Stimulated activated CD4-positive, alpha-beta T cell treated with anti-CD3 and anti-CD28 coated beads, Interleukin-1b, Interleukin-23, amount 100 ng/mL, for 48 hours (primary cell): Measurements from ENCODE around the gene PDLIM7.

Experiments used
- DNase-seq: peaks from one replicate; pipeline ENCODE4 v3.0.0-alpha.2; 2020

Gene PDLIM7

DNA sequence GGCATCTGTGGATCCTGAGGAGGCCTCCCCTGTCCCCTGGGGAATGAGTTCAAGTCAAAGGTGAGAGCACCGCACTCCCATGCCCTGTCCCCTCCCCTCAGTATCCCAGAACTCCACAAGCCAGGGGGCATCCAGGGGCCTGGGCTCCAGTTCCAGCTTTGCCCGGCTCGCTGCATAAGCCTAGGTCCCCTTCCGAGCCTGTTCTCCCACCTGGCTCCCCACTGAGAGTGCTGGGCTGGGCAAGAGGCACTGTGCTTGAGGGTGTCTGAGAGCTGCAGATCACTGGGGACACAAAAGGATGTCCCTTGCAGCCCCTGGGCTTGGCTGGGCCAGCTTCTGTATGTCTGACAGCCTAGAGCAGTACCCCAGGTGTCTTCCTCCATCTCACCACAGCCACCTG lies 7.7 kb upstream of the PDLIM7 start:
- DNase-seq = no peak

DNA sequence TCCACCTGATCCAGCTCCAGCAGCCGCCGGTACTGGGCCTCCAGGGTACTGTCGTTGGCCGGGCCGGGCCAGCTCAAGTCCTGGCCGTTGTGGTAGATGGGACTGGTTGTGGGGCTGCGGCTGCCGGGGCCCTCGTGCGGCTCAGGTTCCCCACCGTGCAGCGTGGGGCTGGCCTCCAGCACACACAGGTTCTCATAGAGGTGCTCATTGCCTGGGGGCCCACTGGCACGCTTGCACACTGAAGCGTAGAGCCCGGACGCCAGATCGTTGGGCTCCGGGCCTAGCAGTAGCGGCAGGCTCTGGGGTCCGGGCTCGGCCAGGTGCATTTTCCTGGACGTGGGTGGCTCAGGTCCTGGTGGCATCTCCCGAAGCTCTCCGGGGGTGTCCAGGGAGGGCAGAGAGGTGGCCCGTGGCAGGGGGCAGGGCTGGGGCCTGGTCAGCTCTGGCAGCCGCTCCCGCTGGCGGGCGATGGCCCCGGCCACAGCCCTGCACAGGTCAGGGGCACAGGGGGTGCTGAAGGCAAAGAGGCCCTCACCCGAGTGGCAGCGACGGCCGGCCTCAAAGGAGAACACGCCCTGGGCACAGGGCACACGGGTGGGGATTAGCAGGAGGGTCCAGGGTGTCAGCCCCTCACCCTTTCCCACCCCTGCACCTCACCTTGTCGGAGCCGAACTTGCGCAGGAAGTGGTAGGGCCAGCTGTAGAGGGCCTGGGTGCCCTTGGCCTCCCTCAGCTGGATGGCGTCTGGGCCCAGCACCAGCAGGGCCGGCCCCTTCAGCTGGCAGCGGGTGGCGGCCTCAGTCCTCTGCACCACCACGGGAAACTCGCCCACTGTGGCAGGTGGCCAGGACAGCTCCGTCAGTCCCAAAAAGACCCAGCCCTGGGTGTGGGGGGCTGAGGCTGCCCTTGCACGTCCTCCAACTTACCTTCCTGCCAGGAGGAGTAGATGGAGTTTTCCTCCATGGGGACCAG lies 7.0 kb upstream of the PDLIM7 start:
- no peak for DNase-seq

DNA sequence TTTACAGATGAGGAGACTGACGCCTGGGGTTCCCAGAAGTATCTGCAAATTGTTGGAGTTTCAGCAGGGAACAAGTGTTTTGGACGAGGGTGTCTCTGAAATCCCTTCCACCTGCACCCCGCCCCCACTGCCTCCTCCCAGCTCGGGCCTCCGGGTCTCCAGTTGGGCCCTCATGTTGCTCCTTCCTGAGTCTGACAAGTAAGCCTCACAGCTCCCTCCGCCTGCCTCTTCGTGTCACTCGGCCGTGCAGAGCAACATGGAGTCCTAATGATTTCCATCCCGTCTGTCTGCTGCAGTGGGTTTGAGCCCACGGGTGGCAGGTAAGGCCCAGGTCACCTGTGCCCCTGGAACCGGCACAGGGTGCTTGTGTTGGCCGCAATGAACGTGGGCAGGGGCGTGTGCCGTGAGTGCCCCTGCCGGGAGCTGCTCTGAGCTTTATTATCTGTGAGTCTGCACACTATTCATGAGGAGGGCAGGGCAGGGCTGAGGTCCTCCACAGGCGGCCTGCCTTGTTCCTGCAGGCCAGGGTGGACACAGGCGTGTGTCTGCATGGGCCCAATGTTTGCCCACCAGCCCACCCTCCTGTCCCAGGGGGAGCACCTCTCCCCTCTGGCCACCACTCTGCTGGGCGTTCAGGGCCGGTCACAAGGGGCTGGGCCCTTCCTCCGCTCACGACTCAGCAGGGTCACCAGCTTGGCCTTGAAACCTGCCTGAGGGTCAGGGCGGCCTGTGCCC lies 6.1 kb upstream of the PDLIM7 start:
- DNase-seq = no peak

DNA sequence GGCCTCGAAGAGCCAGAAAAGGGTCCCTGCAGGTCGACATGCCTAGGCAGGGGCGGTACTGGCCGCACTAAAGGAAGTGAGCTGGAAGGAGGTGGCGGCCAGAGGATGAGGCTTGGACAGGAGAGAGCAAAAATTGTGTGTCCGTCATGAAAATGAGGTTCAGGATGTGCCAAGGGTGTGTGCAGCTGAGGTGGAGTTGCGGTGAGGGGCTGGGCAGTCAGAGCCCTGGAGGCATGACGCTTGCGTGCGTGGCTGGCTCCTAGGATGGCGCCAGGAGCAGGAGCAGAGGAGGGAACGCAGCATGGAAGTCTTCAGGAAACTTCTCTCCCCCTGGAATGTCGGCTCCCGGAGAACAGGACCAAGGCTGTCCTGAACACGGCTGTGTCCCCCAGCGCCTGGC lies 5.5 kb upstream of the PDLIM7 start:
- DNase-seq = no peak

DNA sequence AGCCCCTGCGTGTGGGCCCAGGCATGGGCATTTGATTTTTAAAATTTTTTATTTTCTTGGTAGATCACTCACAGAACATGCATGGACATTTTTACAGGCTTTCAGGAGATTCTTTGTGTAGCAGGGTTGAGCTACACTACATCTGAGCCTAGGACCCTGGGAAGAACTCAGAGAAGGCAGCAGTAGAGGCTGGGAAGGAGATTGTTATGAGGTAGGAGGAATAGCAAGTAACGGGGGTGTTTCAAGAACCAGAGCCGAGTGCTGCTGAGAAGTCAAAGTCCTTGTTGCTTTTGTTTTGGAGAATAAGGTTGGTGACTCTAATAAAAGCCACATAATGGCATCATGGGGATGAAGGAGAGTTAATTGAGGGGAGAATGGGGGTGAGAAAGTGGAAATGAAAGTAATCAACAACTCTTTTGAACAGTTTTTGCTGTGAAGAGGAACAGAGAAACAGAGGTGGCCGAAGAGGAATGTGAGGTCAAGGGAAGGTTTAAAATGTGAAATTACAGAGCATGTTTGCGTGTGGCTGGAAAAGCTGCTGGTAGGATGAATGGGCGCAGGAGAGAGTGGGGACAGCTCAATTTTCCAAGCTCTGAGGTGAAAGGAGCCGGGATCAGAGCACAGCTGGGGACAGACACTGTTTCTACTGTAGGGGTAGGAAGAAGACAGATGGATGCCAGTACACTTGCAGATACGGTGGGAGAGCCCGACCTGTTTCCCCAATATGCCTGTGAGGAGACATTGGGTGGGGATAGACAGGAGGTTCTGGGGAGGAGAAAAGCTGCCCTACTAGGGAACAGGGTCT lies 4.7 kb upstream of the PDLIM7 start:
- no peak for DNase-seq

DNA sequence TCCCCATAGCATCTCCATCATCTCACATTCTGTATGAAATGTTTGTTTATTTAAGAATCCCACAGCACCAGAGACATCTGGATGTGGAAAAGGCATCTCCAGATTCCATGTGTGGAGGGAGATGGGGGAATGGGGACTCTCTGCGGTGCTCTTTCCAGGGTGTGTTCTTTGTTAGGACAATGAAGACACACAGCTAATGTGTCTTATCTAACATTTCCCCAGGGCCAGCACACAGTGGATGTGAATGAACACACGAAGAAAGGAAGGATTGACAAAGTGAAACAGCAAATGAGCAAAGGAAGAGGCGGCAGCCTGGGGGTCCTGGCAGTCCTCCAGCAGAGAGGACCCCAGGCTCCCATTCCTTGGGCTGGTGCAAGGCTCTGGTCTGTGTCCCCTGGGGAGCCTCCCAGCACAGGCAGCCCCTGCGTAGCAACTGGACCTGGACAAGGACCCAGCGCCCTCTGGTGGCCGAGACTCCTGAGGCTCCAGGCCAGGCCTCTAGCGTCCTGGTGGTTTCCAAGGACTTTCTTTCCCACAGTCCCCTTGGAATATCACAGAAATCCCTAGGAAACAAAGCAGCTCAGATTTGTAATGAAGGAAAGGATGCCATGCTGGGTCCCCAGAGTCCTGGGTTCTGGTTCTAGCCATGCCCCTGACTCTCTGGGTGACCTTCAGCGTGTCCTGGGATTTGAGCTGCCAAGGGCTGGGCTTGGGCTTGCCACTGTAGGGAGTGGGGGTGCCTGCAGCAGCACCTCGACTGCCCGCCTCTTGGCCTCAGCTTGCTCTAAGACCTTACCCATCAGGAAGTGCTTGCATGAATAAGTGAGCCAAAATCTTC lies 3.5 kb upstream of the PDLIM7 start:
- DNase-seq = peak; percentile 78

DNA sequence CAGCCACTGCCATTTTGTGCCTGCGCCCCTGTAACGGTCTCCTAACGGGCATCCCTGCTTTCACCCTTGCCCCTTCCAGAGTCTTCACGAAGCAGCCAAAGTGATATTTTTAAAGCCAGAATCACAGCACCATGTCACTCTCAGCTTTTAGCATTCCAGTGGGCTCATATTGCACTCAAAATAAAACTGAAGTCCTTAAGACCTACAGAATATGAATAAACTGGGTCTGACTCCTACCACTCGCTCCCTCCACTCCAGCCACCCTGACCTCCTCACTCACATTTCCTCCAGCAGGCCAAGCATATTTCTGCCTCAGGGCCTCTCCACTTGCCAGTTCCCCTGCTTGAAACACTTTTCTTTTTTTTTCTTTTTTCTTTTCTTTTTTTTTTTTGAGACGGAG lies 2.4 kb upstream of the PDLIM7 start:
- no peak for DNase-seq

DNA sequence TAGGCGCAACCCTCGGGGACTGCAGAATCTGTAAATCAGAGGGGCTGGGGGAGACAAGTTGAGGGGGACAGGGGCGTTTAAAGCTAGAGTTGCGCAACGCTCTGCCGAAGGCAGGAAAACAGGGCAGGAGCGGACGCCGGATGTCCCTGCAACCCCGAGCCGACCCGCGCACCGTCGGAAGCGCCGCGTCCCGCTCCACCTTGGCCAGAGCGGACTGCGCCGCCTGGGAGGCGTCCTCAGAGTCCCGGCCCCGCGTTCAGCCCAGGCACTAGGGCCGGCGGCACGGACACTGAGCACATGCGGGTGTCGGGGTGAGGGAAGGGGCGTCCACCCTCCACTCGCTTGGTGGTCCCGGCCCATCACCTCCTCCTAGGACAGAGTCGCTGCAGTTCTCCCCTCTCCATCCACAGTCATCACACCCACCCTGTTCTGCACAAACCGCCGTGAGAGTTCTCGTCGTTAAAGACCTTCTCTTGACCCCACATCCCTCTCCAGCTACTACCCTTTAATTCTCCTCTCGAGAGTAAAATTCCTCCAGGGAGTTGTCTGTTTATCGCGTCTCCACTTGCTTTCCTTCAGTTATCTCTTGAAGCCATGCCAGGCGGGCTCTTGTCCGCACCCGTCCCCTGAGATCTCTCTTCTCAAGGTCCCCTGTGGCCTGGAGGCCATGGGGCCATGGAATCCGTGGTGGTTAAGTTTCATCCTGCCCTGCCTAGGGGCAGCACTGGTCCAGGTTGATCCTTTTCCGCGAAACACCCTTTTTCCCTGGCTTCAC lies 796 bp upstream of the PDLIM7 start:
- peak; percentile 20 for DNase-seq

DNA sequence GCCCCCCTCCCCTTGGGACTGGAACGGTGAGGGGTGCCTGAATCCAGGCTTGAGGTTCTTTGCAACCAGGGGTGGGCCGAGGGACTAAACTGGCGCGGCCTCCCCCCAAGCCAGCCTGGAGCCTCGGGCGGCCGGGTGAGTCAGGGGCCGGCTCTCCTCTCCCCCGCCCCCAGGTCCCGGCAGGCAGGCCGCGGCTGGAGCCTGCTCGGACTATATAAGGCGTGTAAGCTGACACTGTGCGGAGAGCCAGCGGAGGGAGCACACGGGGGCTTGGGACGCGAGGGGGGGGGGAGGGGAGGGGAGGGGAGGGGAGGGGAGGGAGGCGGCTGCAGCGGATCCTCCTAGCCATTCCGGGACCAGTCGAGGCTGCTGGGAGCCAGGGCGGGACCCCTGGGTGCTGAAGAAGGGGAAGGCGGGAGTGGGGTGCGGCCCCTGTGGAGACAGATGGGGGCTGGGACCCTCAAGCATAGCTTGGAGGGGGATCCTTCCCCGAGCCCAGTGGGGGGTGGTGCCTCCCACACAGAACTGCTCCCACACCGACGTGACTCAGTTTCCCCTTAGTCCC lies 595 bp downstream of the PDLIM7 start:
- no peak for DNase-seq

DNA sequence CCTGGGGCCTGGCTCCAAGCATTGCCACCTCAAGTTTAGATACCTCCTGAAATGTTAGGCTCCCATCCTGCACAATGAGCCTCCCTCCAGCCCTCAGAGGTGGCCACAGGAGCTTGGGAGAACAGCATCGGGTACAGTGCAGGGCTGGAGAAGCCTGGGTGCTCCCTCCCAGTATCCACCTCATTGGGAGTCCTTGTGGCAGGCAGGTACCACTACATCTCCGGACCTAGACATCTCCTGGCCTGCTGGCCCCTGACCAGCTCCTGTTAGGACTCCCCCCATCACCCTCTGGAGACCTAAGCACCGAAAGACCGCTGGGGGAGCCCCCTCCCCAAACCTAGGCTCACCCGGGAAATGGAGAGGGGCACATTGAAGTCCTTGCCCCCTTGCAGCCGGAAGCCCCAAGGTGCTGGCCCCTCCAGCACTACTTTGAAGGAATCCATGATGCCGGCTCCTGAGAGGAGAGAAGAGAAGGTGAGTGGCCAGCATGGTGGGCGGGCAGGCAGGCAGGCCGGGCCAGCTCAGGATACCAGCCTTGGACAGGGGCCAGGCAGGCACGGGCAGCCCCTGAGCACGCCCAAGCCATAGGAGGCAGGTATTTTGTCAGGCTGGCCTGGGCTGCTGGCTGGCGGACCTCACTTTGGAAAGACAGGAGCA lies 1.2 kb downstream of the PDLIM7 start:
- DNase-seq = no peak

DNA sequence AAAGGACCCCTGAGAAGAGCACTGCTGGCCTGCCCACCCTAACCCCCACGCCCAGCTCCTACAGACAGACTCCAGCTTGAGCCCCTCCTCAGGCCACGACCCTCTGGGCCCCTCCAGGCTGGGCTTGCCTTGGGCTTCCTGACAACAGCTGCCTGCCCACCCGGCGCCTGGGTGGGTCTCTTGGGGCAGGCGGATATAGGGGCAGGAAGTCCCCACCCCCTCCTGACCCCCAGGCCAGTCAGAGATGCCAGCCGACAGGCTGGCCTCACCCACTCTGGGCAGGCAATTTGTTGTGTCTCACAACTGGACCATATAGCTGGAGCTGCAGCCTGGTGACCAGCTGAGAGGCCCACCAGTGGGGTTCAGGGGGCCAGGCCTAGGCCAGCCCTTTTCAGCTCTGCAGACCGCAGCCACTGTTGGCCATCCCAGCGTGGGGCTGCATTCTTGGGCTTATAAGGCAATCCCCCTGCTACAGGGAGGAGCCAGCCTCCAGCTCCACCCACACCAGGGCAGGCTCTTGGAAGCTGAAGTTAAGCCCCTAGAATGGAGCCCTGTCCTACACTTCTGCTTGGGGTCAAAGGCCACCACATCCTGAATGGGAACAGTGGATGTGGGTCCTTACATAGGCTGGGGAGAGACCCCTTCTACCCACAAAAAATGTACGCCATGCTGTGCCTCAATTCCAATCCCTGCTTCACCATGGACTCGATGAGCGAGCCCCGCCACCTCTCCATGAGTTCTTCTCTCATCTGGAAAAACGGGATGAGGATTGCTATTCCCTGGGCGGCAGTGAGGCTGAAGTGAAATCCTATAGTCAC lies 2.0 kb downstream of the PDLIM7 start:
- DNase-seq = no peak

DNA sequence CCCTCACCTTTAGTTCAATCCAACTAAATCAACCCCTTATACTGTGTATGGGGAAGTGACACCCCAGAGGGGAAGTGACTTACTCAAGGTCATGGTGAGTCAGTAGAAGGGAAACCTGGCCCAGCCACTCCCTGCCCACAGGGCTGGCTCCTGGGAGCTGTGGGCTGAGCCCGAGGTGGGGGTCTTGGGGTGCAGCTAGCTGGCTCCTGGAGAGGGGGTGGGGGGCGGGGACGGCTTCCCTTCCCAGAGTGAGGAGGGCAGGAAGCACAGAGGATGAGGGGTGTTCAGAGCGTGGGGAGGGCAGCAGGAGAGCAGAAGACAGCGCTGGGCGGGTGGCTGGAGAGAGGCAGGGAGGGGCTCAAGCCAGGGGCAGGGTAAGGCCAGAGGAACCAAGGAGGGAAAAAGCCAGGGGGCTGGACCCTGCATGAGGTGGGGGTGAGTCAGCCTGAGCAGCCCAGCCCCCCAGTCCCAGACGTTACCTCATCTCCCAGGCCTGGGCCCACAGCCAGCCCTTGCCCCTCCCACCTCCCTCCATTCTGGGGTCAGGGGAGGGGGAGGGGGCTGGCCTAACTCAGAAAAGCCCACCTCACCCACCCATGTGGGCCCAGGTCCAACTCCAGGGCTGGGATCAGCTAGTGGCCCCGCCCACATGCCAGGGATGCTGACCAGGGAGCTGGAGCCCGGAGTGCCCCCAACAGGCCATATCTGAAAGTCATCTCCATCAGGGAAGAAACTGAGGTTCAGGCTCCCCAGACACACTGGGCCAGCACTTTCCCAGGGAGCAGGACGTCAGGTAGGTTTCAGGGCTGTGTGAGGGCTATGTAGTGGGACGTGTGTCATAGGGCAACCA lies 2.8 kb downstream of the PDLIM7 start:
- peak; percentile 40 for DNase-seq

DNA sequence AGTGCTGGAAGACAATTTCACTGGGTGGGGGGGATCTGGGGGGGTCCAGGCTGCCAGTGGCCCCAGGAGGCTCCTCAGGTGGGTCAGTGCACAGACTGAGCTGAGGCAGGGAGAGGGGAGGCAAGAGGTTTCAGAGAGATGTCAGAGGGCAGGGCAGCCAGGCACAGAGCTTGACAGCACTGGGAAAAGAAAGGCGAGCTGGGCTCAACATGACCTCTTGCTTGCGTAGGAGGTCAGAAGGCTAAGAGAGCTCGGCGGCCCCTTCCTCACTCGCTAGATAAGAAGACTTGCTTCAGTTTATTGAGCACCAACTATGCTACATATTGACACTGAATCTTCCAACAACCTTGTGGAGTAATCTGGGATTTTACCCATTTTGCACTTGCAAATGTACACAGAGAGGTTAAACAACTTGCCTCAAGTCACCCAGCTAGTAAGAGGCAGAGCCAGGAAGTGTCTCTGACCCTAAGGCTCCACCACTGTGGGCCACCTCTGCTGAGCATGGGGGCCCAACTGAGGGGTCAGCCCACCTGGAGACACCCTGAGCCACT lies 3.5 kb downstream of the PDLIM7 start:
- DNase-seq = no peak

DNA sequence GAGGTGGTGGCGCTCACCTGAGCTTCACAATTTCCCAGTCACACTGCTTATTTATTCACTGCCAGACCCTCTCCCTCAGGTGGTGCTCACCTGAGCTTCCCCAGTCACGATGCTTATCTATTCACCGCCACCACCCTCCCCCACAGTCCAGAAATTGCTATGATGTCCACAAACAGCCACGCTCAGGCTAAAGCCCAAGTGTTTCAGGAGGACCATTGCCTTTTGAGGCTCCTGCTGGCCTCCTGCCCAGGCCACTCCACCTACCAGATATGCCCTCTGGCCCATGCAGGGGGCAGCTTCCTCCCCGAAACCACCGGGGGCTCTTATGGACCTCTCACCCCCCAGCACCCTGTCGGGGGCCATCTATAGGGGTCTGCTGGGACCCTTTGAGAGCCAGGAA lies 4.6 kb downstream of the PDLIM7 start:
- DNase-seq = no peak

DNA sequence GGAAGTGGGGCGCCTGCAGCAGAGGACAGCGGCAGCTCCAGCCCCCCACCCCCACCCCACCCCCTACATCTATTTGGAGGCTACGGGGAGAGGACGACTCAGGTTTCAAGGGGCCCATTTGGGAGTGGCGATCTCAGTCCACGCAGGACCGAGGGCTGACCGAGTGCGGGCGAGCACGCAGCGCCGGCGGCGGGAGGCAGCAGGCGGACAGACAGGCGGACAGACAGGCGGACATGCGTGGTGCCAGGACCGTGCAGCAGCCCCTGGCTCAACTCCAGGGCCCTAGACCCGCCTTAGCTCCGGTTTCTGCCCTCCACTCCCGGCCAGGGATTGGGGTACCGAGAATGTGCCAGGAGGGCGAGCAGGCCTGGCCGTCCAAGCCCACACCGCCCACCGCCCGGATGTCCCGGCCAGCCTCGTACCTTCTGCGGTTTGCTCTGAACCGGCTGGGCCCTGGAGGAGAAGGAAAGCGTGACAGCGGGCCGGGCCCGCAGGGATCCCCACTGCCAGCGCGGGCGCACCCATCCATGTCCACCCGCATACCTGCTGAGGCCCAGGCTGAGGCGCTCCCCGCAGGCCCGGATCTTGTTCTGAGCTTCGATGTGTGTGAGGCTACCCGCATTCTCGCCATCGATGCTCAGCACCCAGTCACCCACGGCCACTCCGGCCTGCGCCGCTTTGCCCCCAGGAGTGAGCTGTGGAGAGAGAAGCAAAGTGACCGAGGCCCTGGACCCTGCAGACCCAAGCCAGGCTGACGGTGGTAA lies 5.2 kb downstream of the PDLIM7 start:
- no peak for DNase-seq

DNA sequence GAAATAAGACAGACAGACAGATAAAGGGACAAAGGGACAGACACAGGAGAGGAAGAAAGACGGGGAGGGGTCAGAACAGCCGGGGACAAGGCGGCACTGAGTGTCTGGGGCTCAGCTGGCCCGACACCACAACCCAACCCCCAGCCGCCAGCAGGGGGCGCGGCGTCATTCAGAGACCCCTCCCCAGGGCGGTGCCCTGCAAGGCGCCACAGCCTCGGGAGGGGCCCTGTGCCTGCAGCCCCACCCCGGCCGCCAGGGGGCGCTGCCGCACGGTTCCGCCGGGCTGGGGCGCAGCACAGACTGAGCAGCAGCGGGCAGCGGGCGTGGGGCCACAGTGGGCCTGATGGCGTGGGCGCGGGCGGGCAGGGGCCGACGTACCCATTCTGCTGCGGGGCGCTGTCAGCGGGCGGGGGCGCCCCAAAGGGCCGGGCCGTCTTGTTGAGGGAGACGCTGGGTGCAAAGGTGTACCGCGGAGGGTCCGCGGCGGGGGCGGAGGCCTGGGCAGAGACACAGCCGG lies 5.9 kb downstream of the PDLIM7 start:
- DNase-seq = peak; percentile 52

DNA sequence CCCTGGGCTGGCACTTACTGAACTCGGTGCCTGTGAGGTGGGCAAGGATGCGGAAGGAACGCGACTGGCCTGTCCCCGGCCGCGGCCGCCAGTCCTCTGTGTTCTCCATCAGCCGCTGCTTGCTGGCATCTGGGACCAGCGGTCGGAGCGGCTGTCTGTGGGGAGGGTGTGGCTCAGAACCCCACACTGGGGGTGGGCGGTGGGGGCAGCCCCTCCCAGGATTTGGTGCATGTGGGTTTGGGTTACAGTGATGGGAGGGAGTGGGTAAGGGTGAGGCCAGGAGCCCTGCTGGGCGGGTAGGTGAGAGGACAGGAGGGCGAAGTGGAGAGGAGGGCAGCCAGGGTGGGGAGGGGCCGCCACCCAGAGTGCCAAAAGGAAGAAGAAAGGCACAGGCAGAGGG lies 6.4 kb downstream of the PDLIM7 start:
- no peak for DNase-seq
